ENCODE measurements around the gene ANKMY2.

ANKMY2 gene

DNA sequence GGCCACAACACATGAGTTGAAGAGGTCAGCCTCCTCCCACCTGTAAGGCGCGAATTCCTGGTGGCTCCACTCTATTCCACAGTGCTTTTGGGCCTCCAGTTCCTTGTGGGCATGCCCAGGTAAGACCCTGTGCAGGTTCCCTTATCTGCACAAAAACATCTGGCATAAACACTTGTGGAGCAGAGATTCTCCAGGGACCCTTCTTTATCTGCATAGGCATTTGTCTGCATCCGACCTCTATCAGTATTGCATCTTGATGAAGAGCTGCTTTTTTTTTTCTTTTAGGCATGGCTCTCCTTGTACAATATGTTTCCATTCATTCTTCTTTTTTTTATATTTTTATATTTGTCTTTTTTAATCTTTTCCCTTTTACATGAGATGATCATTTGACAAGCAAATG, 58.4 kb downstream of the ANKMY2 start:
- Histone ChIP-seq H3K4me3 (ENCODE audit: low read depth, low read length, poor library complexity, severe bottlenecking) (no peak overlapping the region), H3K4me1 (ENCODE audit: insufficient read depth, low read length, severe bottlenecking) (no peaks in the 10 kb centered on the region), H3K36me3 (ENCODE audit: insufficient read depth, low read length) (no peaks in the 10 kb centered on the region), H3K4me2 (ENCODE audit: low read length) (no peak overlapping the region), H3K27ac (ENCODE audit: low read depth, low read length, poor library complexity, severe bottlenecking) (no peak overlapping the region), H3K9me3 (ENCODE audit: low read length) (no peaks in the 10 kb centered on the region), H3F3A (ENCODE audit: insufficient read depth, low read length) (no peaks in the 10 kb centered on the region), H3K9ac (ENCODE audit: low read length) (no peak overlapping the region), H3K79me2 (ENCODE audit: insufficient read depth, low read length) (no peaks in the 10 kb centered on the region), H4K20me1 (ENCODE audit: insufficient read depth, low read length) (no peaks in the 10 kb centered on the region), H3K9me2 (ENCODE audit: low read depth, low read length) (no peaks in the 10 kb centered on the region), H2AFZ (ENCODE audit: low read length) (no peak overlapping the region), H3K27me3 (ENCODE audit: insufficient read depth, low read length) (no peaks in the 10 kb centered on the region)
- TF ChIP-seq EZH2 (IDR thresholded peaks at IDR 0.05; ENCODE audit: borderline replicate concordance, low read length) = no peak
- TF ChIP-seq, protein P1, sequence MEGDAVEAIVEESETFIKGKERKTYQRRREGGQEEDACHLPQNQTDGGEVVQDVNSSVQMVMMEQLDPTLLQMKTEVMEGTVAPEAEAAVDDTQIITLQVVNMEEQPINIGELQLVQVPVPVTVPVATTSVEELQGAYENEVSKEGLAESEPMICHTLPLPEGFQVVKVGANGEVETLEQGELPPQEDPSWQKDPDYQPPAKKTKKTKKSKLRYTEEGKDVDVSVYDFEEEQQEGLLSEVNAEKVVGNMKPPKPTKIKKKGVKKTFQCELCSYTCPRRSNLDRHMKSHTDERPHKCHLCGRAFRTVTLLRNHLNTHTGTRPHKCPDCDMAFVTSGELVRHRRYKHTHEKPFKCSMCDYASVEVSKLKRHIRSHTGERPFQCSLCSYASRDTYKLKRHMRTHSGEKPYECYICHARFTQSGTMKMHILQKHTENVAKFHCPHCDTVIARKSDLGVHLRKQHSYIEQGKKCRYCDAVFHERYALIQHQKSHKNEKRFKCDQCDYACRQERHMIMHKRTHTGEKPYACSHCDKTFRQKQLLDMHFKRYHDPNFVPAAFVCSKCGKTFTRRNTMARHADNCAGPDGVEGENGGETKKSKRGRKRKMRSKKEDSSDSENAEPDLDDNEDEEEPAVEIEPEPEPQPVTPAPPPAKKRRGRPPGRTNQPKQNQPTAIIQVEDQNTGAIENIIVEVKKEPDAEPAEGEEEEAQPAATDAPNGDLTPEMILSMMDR (IDR thresholded peaks at IDR 0.05; ENCODE audit: low read length) = no peak

- Histone ChIP-seq H3K79me2 (ENCODE audit: insufficient read depth, low read length) (no peaks in the 10 kb centered on the region), H3K9me2 (ENCODE audit: low read depth, low read length) (no peaks in the 10 kb centered on the region), H3K4me3 (ENCODE audit: low read depth, low read length, poor library complexity, severe bottlenecking) (no peak overlapping the region), H3K4me2 (ENCODE audit: low read length) (no peak overlapping the region), H3K4me1 (ENCODE audit: insufficient read depth, low read length, severe bottlenecking) (no peaks in the 10 kb centered on the region), H2AFZ (ENCODE audit: low read length) (no peak overlapping the region), H4K20me1 (ENCODE audit: insufficient read depth, low read length) (no peaks in the 10 kb centered on the region), H3K27ac (ENCODE audit: low read depth, low read length, poor library complexity, severe bottlenecking) (no peak overlapping the region), H3K36me3 (ENCODE audit: insufficient read depth, low read length) (no peaks in the 10 kb centered on the region), H3K9ac (ENCODE audit: low read length) (no peak overlapping the region), H3K27me3 (ENCODE audit: insufficient read depth, low read length) (no peaks in the 10 kb centered on the region), H3K9me3 (ENCODE audit: low read length) (no peaks in the 10 kb centered on the region), H3F3A (ENCODE audit: insufficient read depth, low read length) (no peaks in the 10 kb centered on the region)
- TF ChIP-seq, protein P1 (IDR thresholded peaks at IDR 0.05; ENCODE audit: low read length) = no peak
- no peak for TF ChIP-seq EZH2 (IDR thresholded peaks at IDR 0.05; ENCODE audit: borderline replicate concordance, low read length)
Observed at GRCh38 chr7:16586081-16586874, 59.3 kb downstream of the ANKMY2 start.

GRCh38 chr7:16585540-16585939, 60.0 kb downstream of the ANKMY2 start:
- Histone ChIP-seq H3K9ac (ENCODE audit: low read length) (no peak overlapping the region), H4K20me1 (ENCODE audit: insufficient read depth, low read length) (no peaks in the 10 kb centered on the region)

More at GRCh38 chr7:16585540-16585939, 60.0 kb downstream of the ANKMY2 start:
- Histone ChIP-seq H3K4me3 (ENCODE audit: low read depth, low read length, poor library complexity, severe bottlenecking) (no peak overlapping the region), H3F3A (ENCODE audit: insufficient read depth, low read length) (no peaks in the 10 kb centered on the region), H3K9me3 (ENCODE audit: low read length) (no peaks in the 10 kb centered on the region), H3K36me3 (ENCODE audit: insufficient read depth, low read length) (no peaks in the 10 kb centered on the region), H3K9me2 (ENCODE audit: low read depth, low read length) (no peaks in the 10 kb centered on the region), H3K27ac (ENCODE audit: low read depth, low read length, poor library complexity, severe bottlenecking) (no peak overlapping the region), H3K27me3 (ENCODE audit: insufficient read depth, low read length) (no peaks in the 10 kb centered on the region), H3K4me1 (ENCODE audit: insufficient read depth, low read length, severe bottlenecking) (no peaks in the 10 kb centered on the region), H3K79me2 (ENCODE audit: insufficient read depth, low read length) (no peaks in the 10 kb centered on the region), H3K4me2 (ENCODE audit: low read length) (no peak overlapping the region), H2AFZ (ENCODE audit: low read length) (no peak overlapping the region)
- TF ChIP-seq, protein P1 (IDR thresholded peaks at IDR 0.05; ENCODE audit: low read length) = no peak
- TF ChIP-seq EZH2 (IDR thresholded peaks at IDR 0.05; ENCODE audit: borderline replicate concordance, low read length) = no peak

All from OCI-LY1 (cell line).